GM18951 (cell line): ENCODE results near the gene AHCYL1.

Experiments
- POLR2A ChIP-seq: IDR thresholded peaks from 4 replicates; pipeline ENCODE4 v1.6.1; 2011; ENCODE audit warnings: mild to moderate bottlenecking; ENCODE audit not compliant: insufficient read length, insufficient read depth; ENCODE audit errors: extremely low read depth
- in situ Hi-C: fragments of 300-500 bp; cut with MboI; formaldehyde crosslinking; loops from one replicate; pipeline ENCODE4 v1.12.0; 2022; ENCODE audit warnings: low sequenced_read_pairs, mixed read lengths, inconsistent platforms; ENCODE audit not compliant: unreplicated experiment

Gene AHCYL1

GRCh38 chr1:110070671-110071242 lies 86.2 kb downstream of the AHCYL1 start, which contains the start of gene ALX3:
TSS of gene ALX3 (minus strand) at chr1:110070672. CDS start at chr1:110070612, 60 bp downstream.
- in situ Hi-C loops: no loop called here
- TF ChIP-seq POLR2A: no peak
